Subcutaneous adipose tissue (tissue), 4 donors: ENCODE measurements around the gene EGLN3. TPM values are rescaled to one million over a fixed set of nuclear protein-coding genes. Genes with fewer than 3 reads are reported as not detected.

Source experiments
- total RNA-seq, 4 donors: library from RNA; depleted of rRNA; stranded (reverse); fragments of >200 nt; gene quantifications; one replicate each; pipeline ENCODE4 v1.1.0, GENCODE V29; 2016
- TF ChIP-seq, protein P1 (sequence below): fragments of 450-650 bp; IDR thresholded peaks from one replicate; pipeline ENCODE4 v1.5.1; 2016; ENCODE audit warnings: low read depth, mild to moderate bottlenecking, control low read depth, antibody characterized with exemption, moderate library complexity

EGLN3 gene
- total RNA-seq, 4 donors from 2014 or later: 7.0 to 14.5 (median 7.2) TPM

DNA sequence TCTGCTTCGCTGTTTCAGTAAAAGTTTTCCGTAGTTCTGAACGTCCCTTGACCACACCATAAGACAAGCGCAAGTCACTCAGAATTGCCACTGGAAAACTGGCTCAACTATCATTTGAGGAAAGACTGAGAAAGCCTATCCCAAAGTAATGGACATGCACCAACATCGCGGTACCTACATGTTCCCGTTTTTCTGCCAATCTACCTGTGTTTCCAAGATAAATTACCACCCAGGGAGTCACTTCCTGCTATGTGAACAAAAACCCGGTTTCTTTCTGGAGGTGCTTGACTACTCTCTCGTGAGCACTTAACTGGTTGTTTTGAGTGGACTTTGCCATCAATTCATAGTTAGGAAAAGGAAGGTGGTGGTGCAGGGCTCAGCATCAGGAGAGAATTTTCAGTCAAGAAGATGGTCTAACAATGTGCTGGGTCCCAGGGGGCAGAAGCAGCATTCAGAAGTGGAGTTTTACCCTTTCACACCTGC lies 1.4 kb downstream of the EGLN3 start:
- TF ChIP-seq, protein P1, sequence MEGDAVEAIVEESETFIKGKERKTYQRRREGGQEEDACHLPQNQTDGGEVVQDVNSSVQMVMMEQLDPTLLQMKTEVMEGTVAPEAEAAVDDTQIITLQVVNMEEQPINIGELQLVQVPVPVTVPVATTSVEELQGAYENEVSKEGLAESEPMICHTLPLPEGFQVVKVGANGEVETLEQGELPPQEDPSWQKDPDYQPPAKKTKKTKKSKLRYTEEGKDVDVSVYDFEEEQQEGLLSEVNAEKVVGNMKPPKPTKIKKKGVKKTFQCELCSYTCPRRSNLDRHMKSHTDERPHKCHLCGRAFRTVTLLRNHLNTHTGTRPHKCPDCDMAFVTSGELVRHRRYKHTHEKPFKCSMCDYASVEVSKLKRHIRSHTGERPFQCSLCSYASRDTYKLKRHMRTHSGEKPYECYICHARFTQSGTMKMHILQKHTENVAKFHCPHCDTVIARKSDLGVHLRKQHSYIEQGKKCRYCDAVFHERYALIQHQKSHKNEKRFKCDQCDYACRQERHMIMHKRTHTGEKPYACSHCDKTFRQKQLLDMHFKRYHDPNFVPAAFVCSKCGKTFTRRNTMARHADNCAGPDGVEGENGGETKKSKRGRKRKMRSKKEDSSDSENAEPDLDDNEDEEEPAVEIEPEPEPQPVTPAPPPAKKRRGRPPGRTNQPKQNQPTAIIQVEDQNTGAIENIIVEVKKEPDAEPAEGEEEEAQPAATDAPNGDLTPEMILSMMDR: no peak

DNA sequence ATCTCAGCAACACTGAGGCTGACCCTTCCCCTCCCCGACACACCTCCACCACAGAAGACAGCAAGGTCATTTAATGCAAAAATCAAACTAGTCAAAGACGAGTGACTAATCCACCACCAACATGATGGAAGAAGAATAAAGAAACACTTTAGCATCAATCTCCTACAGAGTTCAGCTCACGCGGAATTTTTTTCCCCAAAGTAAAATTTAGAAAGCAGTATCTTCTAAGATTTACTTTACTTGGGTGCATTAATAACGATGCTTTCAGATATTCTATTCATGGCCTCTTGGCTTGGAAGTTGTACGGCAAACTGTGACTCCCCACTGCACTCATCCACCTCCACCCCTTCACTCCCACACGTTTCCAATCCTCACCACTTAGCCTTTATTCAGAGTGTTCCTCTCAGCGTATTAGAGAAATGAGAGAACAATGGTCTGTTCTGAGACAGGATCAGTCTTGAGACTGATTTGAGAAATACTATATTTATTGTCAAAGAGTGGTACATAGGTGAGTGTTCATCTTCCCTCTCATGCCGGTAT lies 1.9 kb downstream of the EGLN3 start:
- TF ChIP-seq, protein P1: no peak

DNA sequence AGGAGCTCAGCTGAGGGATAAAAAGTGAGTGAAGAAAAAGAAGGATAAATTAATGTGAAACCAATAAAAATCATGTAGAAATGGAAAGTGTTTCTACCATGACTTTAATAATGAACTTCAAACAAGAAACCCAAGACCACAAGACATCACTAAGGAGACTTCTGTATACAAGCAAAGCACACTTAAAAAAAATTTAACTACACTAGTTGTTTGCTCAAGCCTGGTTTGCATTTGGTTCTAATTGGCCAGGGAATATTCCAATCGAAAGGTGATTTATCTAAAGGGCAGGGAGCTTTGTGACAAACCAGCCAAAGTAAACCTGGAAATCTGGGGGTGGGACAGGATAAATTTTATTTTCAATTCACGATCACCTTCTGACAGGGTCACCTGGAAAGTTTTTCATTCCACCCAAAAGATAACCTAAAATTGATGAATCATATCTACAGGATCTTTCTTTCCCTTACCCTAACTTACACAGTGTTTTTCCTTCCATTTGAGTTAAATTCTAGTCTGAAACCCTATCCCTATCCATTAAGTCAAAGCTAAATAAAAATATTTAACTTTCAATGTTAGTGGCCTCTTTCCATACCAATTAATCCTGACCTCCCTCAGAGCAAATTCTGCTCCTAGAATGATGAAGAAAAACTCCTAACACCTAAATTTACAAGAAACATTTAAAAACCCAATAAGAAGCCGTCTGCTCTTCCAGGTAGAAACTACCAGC lies 2.6 kb downstream of the EGLN3 start:
- TF ChIP-seq, protein P1: no peak

DNA sequence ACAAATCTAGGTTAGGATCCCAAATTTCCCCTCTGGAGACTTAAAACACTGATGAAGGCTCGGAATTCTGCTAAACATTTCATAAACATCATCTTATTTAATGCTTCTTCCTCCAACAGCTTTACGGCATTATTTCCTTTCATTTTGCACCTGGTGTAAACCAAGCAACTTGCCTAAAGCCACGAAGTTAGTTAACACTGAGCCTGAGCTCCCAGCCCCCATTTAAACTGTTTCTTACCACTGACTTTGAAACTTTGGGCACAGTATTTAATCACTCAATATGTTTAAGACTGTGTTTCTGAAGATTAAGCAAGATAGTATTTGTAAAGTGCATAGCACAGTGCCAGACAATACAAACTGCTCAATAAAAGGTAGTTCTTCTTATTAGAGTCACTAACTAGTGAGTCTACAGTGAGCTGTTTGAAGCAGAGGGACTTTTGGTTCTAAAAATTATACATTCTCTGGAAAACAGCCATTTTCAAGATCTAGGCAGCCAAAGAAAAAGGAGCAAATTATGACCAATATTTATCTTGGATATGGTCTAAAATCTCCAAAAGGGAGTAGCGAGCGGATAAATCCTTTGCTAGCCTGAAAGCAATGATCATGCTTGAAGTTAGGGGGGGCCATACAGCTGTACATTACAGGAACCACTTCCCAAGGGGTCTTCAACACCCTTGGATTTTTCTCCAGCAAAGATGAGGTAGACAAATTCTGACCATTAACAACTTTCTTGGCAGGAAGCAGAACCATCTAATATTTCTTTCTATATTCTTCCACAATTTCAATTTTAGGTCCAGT lies 4.0 kb downstream of the EGLN3 start:
- TF ChIP-seq, protein P1: no peak

DNA sequence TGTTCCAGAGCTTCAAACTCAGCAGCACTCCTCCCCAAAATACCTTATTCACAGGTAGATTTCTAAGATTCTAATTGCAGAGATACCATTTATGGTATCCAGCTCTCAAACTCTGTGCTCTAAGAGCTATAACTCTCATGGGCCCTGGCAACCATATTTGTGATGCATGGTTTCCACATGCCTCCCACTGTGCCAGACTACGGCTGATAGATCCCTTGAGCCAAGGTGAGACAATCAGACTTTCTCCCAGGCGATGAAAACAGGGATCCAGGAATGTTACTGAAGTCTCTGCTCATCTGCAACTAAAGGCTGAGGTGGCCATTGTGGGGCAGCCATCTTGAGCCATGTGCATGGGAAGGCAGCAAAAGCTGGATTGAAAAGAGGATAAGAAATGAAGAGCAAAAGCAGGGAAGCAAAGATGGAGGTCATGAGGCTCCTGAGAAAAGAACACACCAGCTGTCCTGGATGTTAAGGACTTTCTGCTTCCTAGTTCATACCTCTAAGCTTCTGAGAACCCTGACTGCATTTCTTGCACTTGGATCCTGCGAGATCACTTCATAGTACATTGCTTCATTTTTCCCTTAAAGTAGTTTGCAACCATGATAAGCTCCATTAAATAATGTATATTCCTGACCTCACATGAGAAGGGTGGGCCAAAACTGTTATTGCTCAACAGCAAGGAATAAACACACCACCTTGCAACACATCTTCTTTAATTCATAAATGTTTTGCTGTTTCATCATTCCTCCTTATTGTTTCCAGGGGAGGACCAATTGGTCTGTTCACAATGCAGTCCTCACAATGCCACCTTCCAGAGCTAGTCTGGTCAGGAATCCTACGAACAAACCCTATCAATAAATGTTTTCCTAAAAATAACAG lies 5.4 kb downstream of the EGLN3 start:
- TF ChIP-seq, protein P1: no peak

DNA sequence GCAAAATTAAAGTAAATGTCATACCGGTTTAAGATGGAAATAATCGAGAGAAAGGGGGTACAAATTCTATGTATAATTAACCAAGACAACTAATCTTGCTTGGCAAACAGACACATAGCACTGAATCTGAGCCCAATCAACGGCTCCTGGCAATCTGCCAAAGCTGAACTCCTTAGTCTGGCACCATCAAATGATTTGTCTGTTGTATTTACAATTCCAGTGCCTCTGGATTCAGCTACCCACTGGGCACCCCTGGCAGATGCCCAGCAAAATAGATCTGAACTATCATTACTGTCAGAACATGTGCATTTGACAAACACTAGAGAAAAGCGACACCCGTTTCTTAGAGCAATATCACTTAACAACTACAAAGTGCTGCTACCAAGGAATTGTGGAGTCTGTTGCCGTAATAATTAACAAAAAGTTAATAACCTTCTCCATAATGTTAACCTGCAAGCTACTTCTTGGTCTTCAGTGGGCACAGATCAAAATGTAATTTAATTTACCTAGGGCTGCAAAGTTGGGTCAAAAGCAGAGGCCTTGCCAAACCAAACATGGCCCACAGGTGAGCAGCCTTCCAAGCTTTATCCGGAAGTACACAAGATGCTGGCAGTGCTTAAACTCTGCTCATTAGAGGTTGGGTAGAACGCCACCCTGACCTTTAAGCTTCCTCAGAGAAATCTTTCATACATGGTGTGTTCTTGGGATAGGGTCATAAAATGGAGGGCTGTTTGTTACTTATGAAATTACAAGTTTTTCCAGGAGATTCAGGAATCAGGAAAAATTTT lies 7.6 kb downstream of the EGLN3 start:
- TF ChIP-seq, protein P1: no peak
